ENCODE results near the gene PTPRN. TPM values are rescaled to one million over a fixed set of nuclear protein-coding genes. Genes with fewer than 3 reads are reported as not detected.

PTPRN gene
- total RNA-seq, 1 donor, result under 0.01 TPM

GRCh38 chr2:219291910-219292490 lies 17.2 kb downstream of the PTPRN start:
- Histone ChIP-seq H3K79me2 (ENCODE audit: insufficient read depth, low read length) (no peaks in the 10 kb centered on the region), H3K4me3 (ENCODE audit: insufficient read depth, low read length) (no peak overlapping the region), H3K4me2 (ENCODE audit: insufficient read depth, low read length) (no peak overlapping the region), H2AFZ (ENCODE audit: low read length) (no peak overlapping the region), H3K36me3 (ENCODE audit: insufficient read depth, low read length) (no peaks in the 10 kb centered on the region), H3K27me3 (ENCODE audit: insufficient read depth, low read length) (no peaks in the 10 kb centered on the region), H3K4me1 (ENCODE audit: insufficient read depth, low read length) (peaks cover 18% of the 10 kb centered on the region), H3K9me3 (ENCODE audit: low read depth, low read length) (no peaks in the 10 kb centered on the region), H3K27ac (ENCODE audit: low read depth, low read length) (no peak overlapping the region), H4K20me1 (ENCODE audit: insufficient read depth, low read length) (no peaks in the 10 kb centered on the region)
- no peak for DNase-seq (ENCODE audit: insufficient read length, low spot score, missing footprints)
- TF ChIP-seq CTCF (IDR thresholded peaks at IDR 0.05; ENCODE audit: extremely low read depth, low read depth, low read length), result no peak

- TF ChIP-seq CTCF (IDR thresholded peaks at IDR 0.05; ENCODE audit: extremely low read depth, low read depth, low read length), result no peak
- Histone ChIP-seq H3K9me3 (ENCODE audit: low read depth, low read length) (no peaks in the 10 kb centered on the region), H3K4me3 (ENCODE audit: insufficient read depth, low read length) (no peak overlapping the region), H4K20me1 (ENCODE audit: insufficient read depth, low read length) (no peaks in the 10 kb centered on the region), H3K4me1 (ENCODE audit: insufficient read depth, low read length) (peaks cover 23% of the 10 kb centered on the region), H3K27me3 (ENCODE audit: insufficient read depth, low read length) (no peaks in the 10 kb centered on the region), H3K36me3 (ENCODE audit: insufficient read depth, low read length) (no peaks in the 10 kb centered on the region), H3K27ac (ENCODE audit: low read depth, low read length) (no peak overlapping the region), H3K4me2 (ENCODE audit: insufficient read depth, low read length) (no peak overlapping the region), H3K79me2 (ENCODE audit: insufficient read depth, low read length) (no peaks in the 10 kb centered on the region), H2AFZ (ENCODE audit: low read length) (no peak overlapping the region)
- no peak for DNase-seq (ENCODE audit: insufficient read length, low spot score, missing footprints)
Measured at GRCh38 chr2:219291394-219291793, 17.8 kb downstream of the PTPRN start.

- H3K4me2 ChIP-seq (ENCODE audit: insufficient read depth, low read length), result peak overlapping the region; percentile 20
- H3K9me3 ChIP-seq (ENCODE audit: low read depth, low read length), result no peaks in the 10 kb centered on the region
- no peaks in the 10 kb centered on the region for H3K27me3 ChIP-seq (ENCODE audit: insufficient read depth, low read length)
- DNase-seq (ENCODE audit: insufficient read length, low spot score, missing footprints), result no peak
- H3K27ac ChIP-seq (ENCODE audit: low read depth, low read length), result no peak overlapping the region
- H3K4me3 ChIP-seq (ENCODE audit: insufficient read depth, low read length), result no peak overlapping the region
- no peaks in the 10 kb centered on the region for H3K36me3 ChIP-seq (ENCODE audit: insufficient read depth, low read length)
- H3K4me1 ChIP-seq (ENCODE audit: insufficient read depth, low read length), result peaks cover 26% of the 10 kb centered on the region
- H4K20me1 ChIP-seq (ENCODE audit: insufficient read depth, low read length), result no peaks in the 10 kb centered on the region
- H2AFZ ChIP-seq (ENCODE audit: low read length), result no peak overlapping the region
- H3K79me2 ChIP-seq (ENCODE audit: insufficient read depth, low read length), result no peaks in the 10 kb centered on the region
- no peak for TF ChIP-seq CTCF (IDR thresholded peaks at IDR 0.05; ENCODE audit: extremely low read depth, low read depth, low read length)
Measured at GRCh38 chr2:219290381-219291171, 18.6 kb downstream of the PTPRN start.

All from osteoblast (primary cell).